HepG2 (cell line): ENCODE results near the gene AMIGO3. TPM values are rescaled to one million over a fixed set of nuclear protein-coding genes. Genes with fewer than 3 reads are reported as not detected.

Source experiments
- CCDC6 ChIP-seq: sonication (generic); formaldehyde crosslinking; IDR thresholded peaks from 2 replicates; pipeline ENCODE4 v1.8.1; 2022; ENCODE audit warnings: mild to moderate bottlenecking, missing genetic modification reagents, moderate library complexity
- EHMT2 ChIP-seq: fragments of 200-600 bp; sonication (generic); IDR thresholded peaks from 2 replicates; pipeline ENCODE4 v1.7.0; 2017; ENCODE audit warnings: antibody characterized with exemption, low read depth, low read length, borderline replicate concordance
- ERF ChIP-seq: IDR thresholded peaks from 2 replicates; pipeline ENCODE4 v1.6.1; 2018; ENCODE audit warnings: missing biosample characterization, missing genetic modification reagents
- HOXA7 ChIP-seq: sonication (generic); formaldehyde crosslinking; IDR thresholded peaks from 2 replicates; pipeline ENCODE4 v1.8.1; 2022; ENCODE audit warnings: mild to moderate bottlenecking, missing genetic modification reagents, moderate library complexity
- HOXA9 ChIP-seq: sonication (generic); formaldehyde crosslinking; IDR thresholded peaks from 2 replicates; pipeline ENCODE4 v1.8.1; 2022; ENCODE audit warnings: missing genetic modification reagents, mild to moderate bottlenecking, moderate library complexity, borderline replicate concordance
- KDM6A ChIP-seq: IDR thresholded peaks from 2 replicates; pipeline ENCODE4 v1.6.1; 2016; ENCODE audit warnings: low read depth
- KLF9 ChIP-seq: IDR thresholded peaks from 2 replicates; pipeline ENCODE4 v1.6.1; 2016; ENCODE audit warnings: low read depth
- LCORL ChIP-seq, 2 experiments: fragments of 450-650 bp in 1 of 2; sonication (generic) in 1 of 2; formaldehyde crosslinking in 1 of 2; IDR thresholded peaks; 2 replicates each; pipeline versions ENCODE4 v1.5.0 to v1.6.1; 2017 to 2020; ENCODE audit warnings: antibody characterized with exemption in 1 of 2, missing genetic modification reagents in 1 of 2
- MBNL3 ChIP-seq: fragments of 250-450 bp; sonication (Bioruptor Pico); conservative IDR thresholded peaks from 2 replicates; pipeline ENCODE4 v1.8.0; 2022; ENCODE audit warnings: mild to moderate bottlenecking, inconsistent platforms
- NCOA2 ChIP-seq: sonication (generic); formaldehyde crosslinking; IDR thresholded peaks from 2 replicates; pipeline ENCODE4 v1.8.0; 2022; ENCODE audit warnings: inconsistent platforms
- ONECUT2 ChIP-seq: sonication (generic); formaldehyde crosslinking; IDR thresholded peaks from 2 replicates; pipeline ENCODE4 v1.4.0; 2020; ENCODE audit warnings: missing genetic modification reagents
- PHF21A ChIP-seq: sonication (generic); formaldehyde crosslinking; IDR thresholded peaks from 2 replicates; pipeline ENCODE4 v1.5.0; 2020; ENCODE audit warnings: mild to moderate bottlenecking, missing genetic modification reagents
- SAP130 ChIP-seq: IDR thresholded peaks from 2 replicates; pipeline ENCODE4 v1.6.1; 2016; ENCODE audit warnings: low read depth
- TAF15 ChIP-seq: fragments of 200-400 bp; formaldehyde crosslinking; IDR thresholded peaks from one replicate; pipeline ENCODE4 v1.6.1; 2018; ENCODE audit warnings: mild to moderate bottlenecking, low read depth, low read length; ENCODE audit not compliant: poor library complexity, severe bottlenecking
- TBX3 ChIP-seq: fragments of 450-650 bp; IDR thresholded peaks from 2 replicates; pipeline ENCODE4 v1.6.1; 2017; ENCODE audit warnings: antibody characterized with exemption, mild to moderate bottlenecking, inconsistent platforms, borderline replicate concordance
- TCF12 ChIP-seq, 2 experiments: fragments of 450-650 bp in 1 of 2; sonication (generic) in 1 of 2; formaldehyde crosslinking in 1 of 2; IDR thresholded peaks; 2 replicates each; pipeline versions ENCODE4 v1.6.1 to v1.8.0; 2017 to 2022; ENCODE audit warnings: antibody characterized with exemption in 1 of 2, mild to moderate bottlenecking in 1 of 2, missing genetic modification reagents in 1 of 2, moderate library complexity in 1 of 2
- TMF1 ChIP-seq: sonication (generic); formaldehyde crosslinking; IDR thresholded peaks from 2 replicates; pipeline ENCODE4 v1.8.1; 2022; ENCODE audit warnings: low read depth, missing genetic modification reagents
- ZFYVE20 ChIP-seq: sonication (generic); formaldehyde crosslinking; IDR thresholded peaks from 2 replicates; pipeline ENCODE4 v1.8.0; 2023; ENCODE audit warnings: low read depth, mild to moderate bottlenecking, moderate library complexity, missing genetic modification reagents, borderline replicate concordance
- ZNF354B ChIP-seq: sonication (generic); formaldehyde crosslinking; IDR thresholded peaks from 2 replicates; pipeline ENCODE4 v1.8.0; 2022; ENCODE audit warnings: mild to moderate bottlenecking, missing genetic modification reagents
- ZNF530 ChIP-seq: sonication (generic); formaldehyde crosslinking; IDR thresholded peaks from 2 replicates; pipeline ENCODE4 v1.5.0; 2020; ENCODE audit warnings: low read depth, mild to moderate bottlenecking, missing genetic modification reagents
- ZNF546 ChIP-seq: sonication (generic); formaldehyde crosslinking; conservative IDR thresholded peaks from 2 replicates; pipeline ENCODE4 v1.8.1; 2023; ENCODE audit warnings: mild to moderate bottlenecking, missing genetic modification reagents
- ZNF615 ChIP-seq: sonication (generic); formaldehyde crosslinking; IDR thresholded peaks from 2 replicates; pipeline ENCODE4 v1.5.0; 2020; ENCODE audit warnings: mild to moderate bottlenecking, missing genetic modification reagents, borderline replicate concordance
- ZNF768 ChIP-seq: sonication (generic); formaldehyde crosslinking; IDR thresholded peaks from 2 replicates; pipeline ENCODE4 v1.4.0; 2020; ENCODE audit warnings: missing genetic modification reagents
- polyA plus RNA-seq, 8 experiments: library from polyadenylated mRNA; depleted of rRNA in 3 of 8; stranded (reverse) in 7 of 8; unstranded in 1 of 8; fragments of >200 nt; fragmentation: Illumina TruSeq in 4 of 8; extraction: Trizol in 4 of 8; gene quantifications; 2 replicates each; pipeline versions ENCODE4 v1.2.1 to v1.2.3, GENCODE V29; 2011 to 2016; ENCODE audit warnings: low read depth in 4 of 8, missing spikeins in 1 of 8, mixed read lengths in 1 of 8; ENCODE audit not compliant: insufficient read depth in 1 of 8
- total RNA-seq, 5 experiments: library from RNA; depleted of rRNA; stranded (reverse); fragments of >200 nt; fragmentation: Illumina TruSeq; extraction: Trizol; gene quantifications; 2 replicates each; pipeline ENCODE4 v1.2.3, GENCODE V29; 2016; ENCODE audit warnings: low read depth in 1 of 5
- TF ChIP-seq, protein P1 (sequence below): IDR thresholded peaks from 2 replicates; pipeline ENCODE4 v1.6.1; 2016; ENCODE audit warnings: low read depth, missing genetic modification reagents, missing compliant biosample characterization
- TF ChIP-seq, protein P2 (sequence below): IDR thresholded peaks from 2 replicates; pipeline ENCODE4 v1.6.1; 2018; ENCODE audit warnings: missing genetic modification reagents, mild to moderate bottlenecking, missing compliant biosample characterization

The AMIGO3 gene
- total and polyA plus RNA-seq, 2 of the 13 experiments (the other 11 are each of a cell fraction or from before 2014, with no cell fraction given), result 0.35 TPM; not detected in 1

DNA sequence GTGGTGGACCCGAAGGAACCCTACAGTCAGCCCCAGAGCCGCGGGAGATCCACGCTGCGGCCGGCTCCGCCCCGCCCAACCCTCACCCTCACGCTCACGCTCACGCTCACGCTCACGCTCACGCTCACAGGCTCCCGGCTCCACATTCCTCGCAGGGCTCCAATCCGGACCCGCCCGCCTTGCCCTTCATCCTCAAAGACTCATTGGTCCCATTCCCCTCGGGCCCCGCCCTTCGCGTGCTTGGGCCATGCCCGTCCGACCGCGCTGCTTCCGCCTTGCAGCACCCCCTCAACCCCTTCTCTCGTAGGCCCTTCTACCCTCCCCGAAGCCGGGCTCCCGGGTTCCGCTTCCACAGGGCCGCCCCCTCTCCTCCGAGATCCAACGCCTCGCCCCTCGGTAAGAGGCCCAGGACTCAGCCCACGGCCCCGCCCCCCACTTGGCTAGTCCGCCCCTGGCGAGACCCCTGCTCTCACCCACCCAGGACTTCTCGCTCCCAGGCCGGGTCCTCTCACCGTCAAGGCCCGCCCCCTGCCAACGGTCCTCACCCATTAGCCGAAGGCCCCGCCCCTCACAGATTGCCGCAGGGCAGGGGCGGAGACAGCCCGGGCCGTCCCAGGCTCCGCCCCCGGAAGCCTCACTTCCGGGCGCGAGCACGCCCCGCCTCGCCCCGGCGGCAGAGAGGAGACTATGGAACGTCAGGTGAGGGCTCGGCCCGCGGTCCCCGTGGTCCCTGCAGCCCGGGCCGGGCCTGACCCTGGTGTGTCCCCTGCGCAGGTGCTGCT, 45.6 kb downstream of the AMIGO3 start, which contains the start of gene APEH (continued):
- TF ChIP-seq TBX3, result no peak
- TF ChIP-seq LCORL (IDR thresholded peaks at IDR 0.05), result no peak
- peak; percentile 59; the same call in 1 of the 2 replicates for TF ChIP-seq LCORL (CRISPR knock-in tag; IDR thresholded peaks at IDR 0.05)
- no peak for TF ChIP-seq ZFYVE20 (CRISPR knock-in tag)
- peak; percentile 75; the same call in 1 of the 2 replicates for TF ChIP-seq HOXA9 (CRISPR knock-in tag)
- no peak for TF ChIP-seq EHMT2
- no peak for TF ChIP-seq ZNF768 (CRISPR knock-in tag)
- TF ChIP-seq ZNF530 (CRISPR knock-in tag), result no peak
- no peak for TF ChIP-seq KDM6A (CRISPR knock-in tag)
- no peak for TF ChIP-seq TCF12 (IDR thresholded peaks at IDR 0.05)
- TF ChIP-seq TCF12 (CRISPR knock-in tag; IDR thresholded peaks at IDR 0.05), result no peak
- TF ChIP-seq, protein P1, sequence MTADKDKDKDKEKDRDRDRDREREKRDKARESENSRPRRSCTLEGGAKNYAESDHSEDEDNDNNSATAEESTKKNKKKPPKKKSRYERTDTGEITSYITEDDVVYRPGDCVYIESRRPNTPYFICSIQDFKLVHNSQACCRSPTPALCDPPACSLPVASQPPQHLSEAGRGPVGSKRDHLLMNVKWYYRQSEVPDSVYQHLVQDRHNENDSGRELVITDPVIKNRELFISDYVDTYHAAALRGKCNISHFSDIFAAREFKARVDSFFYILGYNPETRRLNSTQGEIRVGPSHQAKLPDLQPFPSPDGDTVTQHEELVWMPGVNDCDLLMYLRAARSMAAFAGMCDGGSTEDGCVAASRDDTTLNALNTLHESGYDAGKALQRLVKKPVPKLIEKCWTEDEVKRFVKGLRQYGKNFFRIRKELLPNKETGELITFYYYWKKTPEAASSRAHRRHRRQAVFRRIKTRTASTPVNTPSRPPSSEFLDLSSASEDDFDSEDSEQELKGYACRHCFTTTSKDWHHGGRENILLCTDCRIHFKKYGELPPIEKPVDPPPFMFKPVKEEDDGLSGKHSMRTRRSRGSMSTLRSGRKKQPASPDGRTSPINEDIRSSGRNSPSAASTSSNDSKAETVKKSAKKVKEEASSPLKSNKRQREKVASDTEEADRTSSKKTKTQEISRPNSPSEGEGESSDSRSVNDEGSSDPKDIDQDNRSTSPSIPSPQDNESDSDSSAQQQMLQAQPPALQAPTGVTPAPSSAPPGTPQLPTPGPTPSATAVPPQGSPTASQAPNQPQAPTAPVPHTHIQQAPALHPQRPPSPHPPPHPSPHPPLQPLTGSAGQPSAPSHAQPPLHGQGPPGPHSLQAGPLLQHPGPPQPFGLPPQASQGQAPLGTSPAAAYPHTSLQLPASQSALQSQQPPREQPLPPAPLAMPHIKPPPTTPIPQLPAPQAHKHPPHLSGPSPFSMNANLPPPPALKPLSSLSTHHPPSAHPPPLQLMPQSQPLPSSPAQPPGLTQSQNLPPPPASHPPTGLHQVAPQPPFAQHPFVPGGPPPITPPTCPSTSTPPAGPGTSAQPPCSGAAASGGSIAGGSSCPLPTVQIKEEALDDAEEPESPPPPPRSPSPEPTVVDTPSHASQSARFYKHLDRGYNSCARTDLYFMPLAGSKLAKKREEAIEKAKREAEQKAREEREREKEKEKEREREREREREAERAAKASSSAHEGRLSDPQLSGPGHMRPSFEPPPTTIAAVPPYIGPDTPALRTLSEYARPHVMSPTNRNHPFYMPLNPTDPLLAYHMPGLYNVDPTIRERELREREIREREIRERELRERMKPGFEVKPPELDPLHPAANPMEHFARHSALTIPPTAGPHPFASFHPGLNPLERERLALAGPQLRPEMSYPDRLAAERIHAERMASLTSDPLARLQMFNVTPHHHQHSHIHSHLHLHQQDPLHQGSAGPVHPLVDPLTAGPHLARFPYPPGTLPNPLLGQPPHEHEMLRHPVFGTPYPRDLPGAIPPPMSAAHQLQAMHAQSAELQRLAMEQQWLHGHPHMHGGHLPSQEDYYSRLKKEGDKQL (CRISPR knock-in tag), result no peak
- no peak for TF ChIP-seq KLF9 (CRISPR knock-in tag)
- peak; percentile 95 for TF ChIP-seq SAP130
- TF ChIP-seq, protein P2, sequence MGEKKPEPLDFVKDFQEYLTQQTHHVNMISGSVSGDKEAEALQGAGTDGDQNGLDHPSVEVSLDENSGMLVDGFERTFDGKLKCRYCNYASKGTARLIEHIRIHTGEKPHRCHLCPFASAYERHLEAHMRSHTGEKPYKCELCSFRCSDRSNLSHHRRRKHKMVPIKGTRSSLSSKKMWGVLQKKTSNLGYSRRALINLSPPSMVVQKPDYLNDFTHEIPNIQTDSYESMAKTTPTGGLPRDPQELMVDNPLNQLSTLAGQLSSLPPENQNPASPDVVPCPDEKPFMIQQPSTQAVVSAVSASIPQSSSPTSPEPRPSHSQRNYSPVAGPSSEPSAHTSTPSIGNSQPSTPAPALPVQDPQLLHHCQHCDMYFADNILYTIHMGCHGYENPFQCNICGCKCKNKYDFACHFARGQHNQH (CRISPR knock-in tag), result no peak
- TF ChIP-seq ZNF546 (CRISPR knock-in tag), result peak; percentile 70; the same call in 1 of the 2 replicates
- no peak for TF ChIP-seq ONECUT2 (CRISPR knock-in tag)
- TF ChIP-seq ZNF615 (CRISPR knock-in tag), result no peak
- TF ChIP-seq HOXA7 (CRISPR knock-in tag), result no peak
- peak; percentile 89 for TF ChIP-seq CCDC6 (CRISPR knock-in tag)
- TF ChIP-seq NCOA2 (CRISPR knock-in tag), result peak; percentile 8; the same call in 1 of the 2 replicates
- no peak for TF ChIP-seq MBNL3 (CRISPR knock-in tag)
- TF ChIP-seq PHF21A (CRISPR knock-in tag), result peak; percentile 82
- no peak for TF ChIP-seq TAF15
- peak; percentile 18; the same call in 1 of the 2 replicates for TF ChIP-seq TMF1 (CRISPR knock-in tag)
- no peak for TF ChIP-seq ERF (CRISPR knock-in tag)
- TF ChIP-seq ZNF354B (CRISPR knock-in tag), result no peak
